H9 (cell line): Measurements from ENCODE around the gene TNXB. TPM values are rescaled to one million over a fixed set of nuclear protein-coding genes. Genes with fewer than 3 reads are reported as not detected.

Experiments
- DNase-seq: peaks from one replicate; pipeline ENCODE4 v3.0.0-alpha.2; 2017
- H2AFZ ChIP-seq: one replicate; pipeline ENCODE4 v1.6.1; 2013; ENCODE audit warnings: mild to moderate bottlenecking, low read length, control low read depth, moderate library complexity
- H2AK5ac ChIP-seq: 2 replicates; pipeline ENCODE4 v1.6.1; 2013; ENCODE audit warnings: low read length, control low read depth, mixed read lengths; ENCODE audit not compliant: insufficient read length
- H2BK120ac ChIP-seq: one replicate; pipeline ENCODE4 v1.6.1; 2013; ENCODE audit warnings: low read depth, mild to moderate bottlenecking, low read length, control low read depth, inconsistent platforms; ENCODE audit not compliant: poor library complexity, severe bottlenecking
- H2BK12ac ChIP-seq: 2 replicates; pipeline ENCODE4 v1.6.1; 2013; ENCODE audit warnings: low read length, control low read depth, mixed read lengths, low read depth; ENCODE audit not compliant: insufficient read length
- H2BK15ac ChIP-seq: 2 replicates; pipeline ENCODE4 v1.6.1; 2013; ENCODE audit warnings: low read depth, low read length, control low read depth
- H2BK20ac ChIP-seq: one replicate; pipeline ENCODE4 v1.6.1; 2013; ENCODE audit warnings: low read depth, mild to moderate bottlenecking, low read length, control low read depth, inconsistent platforms; ENCODE audit not compliant: poor library complexity, severe bottlenecking
- H2BK5ac ChIP-seq: 2 replicates; pipeline ENCODE4 v1.6.1; 2013; ENCODE audit warnings: low read length, control low read depth, mixed read lengths; ENCODE audit not compliant: insufficient read length
- H3K14ac ChIP-seq: 2 replicates; pipeline ENCODE4 v1.6.1; 2013; ENCODE audit warnings: low read length, control low read depth; ENCODE audit not compliant: insufficient read depth
- H3K18ac ChIP-seq: 2 replicates; pipeline ENCODE4 v1.6.1; 2013; ENCODE audit warnings: low read depth, mild to moderate bottlenecking, mixed read lengths, low read length, control low read depth; ENCODE audit not compliant: insufficient read length
- H3K23ac ChIP-seq: 2 replicates; pipeline ENCODE4 v1.6.1; 2013; ENCODE audit warnings: low read length, control low read depth, mixed read lengths, low read depth; ENCODE audit not compliant: insufficient read length
- H3K23me2 ChIP-seq: 2 replicates; pipeline ENCODE4 v1.6.1; 2013; ENCODE audit warnings: low read depth, mild to moderate bottlenecking, mixed read lengths, low read length, control low read depth; ENCODE audit not compliant: insufficient read length, poor library complexity, severe bottlenecking
- H3K27ac ChIP-seq: 2 replicates; pipeline ENCODE4 v1.5.1; 2013; ENCODE audit warnings: low read length, control low read depth, mixed read lengths, low read depth; ENCODE audit not compliant: insufficient read length
- H3K27me3 ChIP-seq: 2 replicates; pipeline ENCODE4 v1.6.1; 2013; ENCODE audit warnings: low read length, control low read depth, inconsistent platforms; ENCODE audit not compliant: insufficient read depth
- H3K4ac ChIP-seq: 2 replicates; pipeline ENCODE4 v1.6.1; 2013; ENCODE audit warnings: low read depth, mild to moderate bottlenecking, control low read depth, inconsistent platforms, low read length, moderate library complexity
- H3K4me1 ChIP-seq: 2 replicates; pipeline ENCODE4 v1.6.1; 2013; ENCODE audit warnings: low read length, control low read depth, inconsistent platforms; ENCODE audit not compliant: insufficient read depth
- H3K4me2 ChIP-seq: 2 replicates; pipeline ENCODE4 v1.6.1; 2013; ENCODE audit warnings: low read length, control low read depth, mixed read lengths; ENCODE audit not compliant: insufficient read length, insufficient read depth
- H3K56ac ChIP-seq: 2 replicates; pipeline ENCODE4 v1.6.1; 2013; ENCODE audit warnings: low read depth, mild to moderate bottlenecking, mixed read lengths, low read length, control low read depth; ENCODE audit not compliant: insufficient read length
- H3K79me1 ChIP-seq: 2 replicates; pipeline ENCODE4 v1.6.1; 2013; ENCODE audit warnings: low read depth, mild to moderate bottlenecking, moderate library complexity, low read length, control low read depth, inconsistent platforms; ENCODE audit not compliant: insufficient read depth, poor library complexity, severe bottlenecking
- H3K79me2 ChIP-seq: 2 replicates; pipeline ENCODE4 v1.6.1; 2013; ENCODE audit warnings: low read length, control low read depth, inconsistent platforms; ENCODE audit not compliant: insufficient read depth
- H3K9ac ChIP-seq: 2 replicates; pipeline ENCODE4 v1.6.1; 2013; ENCODE audit warnings: low read length, control low read depth, mixed read lengths; ENCODE audit not compliant: insufficient read length; ENCODE audit errors: extremely low read depth
- H3K9me3 ChIP-seq: one replicate; pipeline ENCODE4 v1.6.1; 2013; ENCODE audit warnings: low read depth, low read length, inconsistent platforms; ENCODE audit not compliant: control insufficient read depth
- H3T11ph ChIP-seq: one replicate; pipeline ENCODE4 v1.6.1; 2013; ENCODE audit warnings: mild to moderate bottlenecking, low read length, control low read depth, inconsistent platforms
- H4K20me1 ChIP-seq: one replicate; pipeline ENCODE4 v1.6.1; 2013; ENCODE audit not compliant: control insufficient read depth, insufficient read length, insufficient read depth
- H4K5ac ChIP-seq: 2 replicates; pipeline ENCODE4 v1.6.1; 2013; ENCODE audit warnings: low read depth, mild to moderate bottlenecking, mixed read lengths, low read length, control low read depth; ENCODE audit not compliant: insufficient read length
- H4K8ac ChIP-seq: replicated peaks from 2 replicates; pipeline ENCODE4 v1.6.1; 2013; ENCODE audit warnings: low read length, control low read depth, mixed read lengths, low read depth; ENCODE audit not compliant: insufficient read length
- H4K91ac ChIP-seq: 2 replicates; pipeline ENCODE4 v1.6.1; 2013; ENCODE audit warnings: low read depth, mild to moderate bottlenecking, moderate library complexity, mixed read lengths, low read length, control low read depth; ENCODE audit not compliant: insufficient read length
- H3K27ac Mint-ChIP-seq, 3 experiments: 2 replicates in 2 of 3; 3 replicates in 1 of 3; pipeline ENCODE4 v1.8.0; 2020 to 2021; ENCODE audit warnings: mixed read lengths in 3 of 3, mild to moderate bottlenecking in 1 of 3, moderate library complexity in 1 of 3
- H3K27me3 Mint-ChIP-seq: 2 replicates; pipeline ENCODE4 v1.8.0; 2021; ENCODE audit warnings: low read depth, mild to moderate bottlenecking, moderate library complexity, mixed read lengths
- H3K36me3 Mint-ChIP-seq, 3 experiments: 2 replicates in 2 of 3; 3 replicates in 1 of 3; pipeline ENCODE4 v1.8.0; 2020 to 2021; ENCODE audit warnings: low read depth in 3 of 3, mixed read lengths in 3 of 3; ENCODE audit not compliant: insufficient read depth in 1 of 3
- H3K4me1 Mint-ChIP-seq, 2 experiments: 2 replicates each; pipeline ENCODE4 v1.8.0; 2020; ENCODE audit warnings: mixed read lengths in 2 of 2
- H3K4me3 Mint-ChIP-seq, 2 experiments: 2 replicates in 1 of 2; 3 replicates in 1 of 2; pipeline ENCODE4 v1.8.0; 2020 to 2021; ENCODE audit warnings: mild to moderate bottlenecking in 2 of 2, mixed read lengths in 2 of 2, moderate library complexity in 1 of 2
- H3K9me3 Mint-ChIP-seq, 2 experiments: 2 replicates in 1 of 2; 3 replicates in 1 of 2; pipeline ENCODE4 v1.8.0; 2020; ENCODE audit warnings: mild to moderate bottlenecking in 2 of 2, mixed read lengths in 2 of 2, moderate library complexity in 1 of 2
- CTCF ChIP-seq: fragments of 200-600 bp; sonication (generic); conservative IDR thresholded peaks from 3 replicates; pipeline ENCODE4 v1.8.0; 2021; ENCODE audit warnings: antibody characterized with exemption, mild to moderate bottlenecking
- WGBS: extraction: QIAGEN DNeasy Blood & Tissue Kit; methylation state at CpG from one replicate; pipeline ENCODE4 v1.1.7; 2013; ENCODE audit warnings: missing lambda C conversion rate, low lambda C conversion rate, mixed read lengths; ENCODE audit not compliant: insufficient read length; ENCODE audit errors: extremely low coverage; 5-methylcytosine and 5-hydroxymethylcytosine counted together
- total RNA-seq: library from RNA; stranded (reverse); gene quantifications from 2 replicates; pipeline ENCODE4 v1.2.1, GENCODE V29; 2021

Gene TNXB
- total RNA-seq, 1 experiment from 2014 or later = 5.0 TPM

DNA sequence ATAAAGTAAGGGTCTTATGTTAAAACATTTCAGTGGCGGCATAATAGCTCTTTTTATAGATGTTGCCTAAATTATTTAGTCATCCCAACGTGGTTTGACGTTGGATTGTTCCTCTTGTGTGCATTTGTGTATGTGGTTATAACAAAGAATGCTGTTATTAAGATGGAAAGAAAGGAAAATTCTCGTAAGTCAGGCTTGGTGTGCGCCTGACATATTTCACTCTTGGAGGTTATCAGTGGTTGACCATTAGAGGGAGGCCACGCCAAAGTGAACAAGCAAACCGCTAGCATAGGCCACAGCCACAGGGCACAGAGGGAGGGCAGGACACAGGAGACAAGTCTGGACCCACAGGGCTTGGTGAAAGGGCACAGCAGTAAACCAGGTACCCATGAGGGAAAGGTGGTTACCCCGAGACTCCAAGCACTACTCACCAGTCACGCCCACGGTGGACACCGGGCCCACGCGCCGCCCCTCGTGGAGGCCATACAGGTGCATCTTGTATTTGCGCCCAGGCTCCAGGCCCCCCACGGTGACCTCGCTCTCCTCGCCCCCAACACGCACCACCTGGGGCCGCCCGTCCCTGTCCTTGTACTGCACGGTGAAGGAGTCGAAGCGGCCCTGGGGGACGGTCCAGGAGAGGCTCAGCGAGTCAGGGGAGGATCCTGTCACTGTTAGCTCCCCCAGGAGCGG, 48.0 kb downstream of the TNXB start:
- Mint-ChIP-seq H3K4me3 (no peak overlapping the region), H3K36me3 (no peaks in the 10 kb centered on the region; a peak in 1 of 7 replicates), H3K4me1 (peaks cover 0 to 4% of the 10 kb centered on the region in 2 experiments; a peak in 2 of 4 replicates), H3K27me3 (no peaks in the 10 kb centered on the region), H3K27ac (no peak overlapping the region; a peak in 1 of 7 replicates), H3K9me3 (no peaks in the 10 kb centered on the region)
- DNase-seq = no peak
- Histone ChIP-seq H2BK20ac (no peak overlapping the region), H3K18ac (no peak overlapping the region), H3T11ph (no peak overlapping the region), H3K79me1 (no peaks in the 10 kb centered on the region), H3K23ac (no peak overlapping the region), H3K9ac (no peak overlapping the region), H4K8ac (no peak overlapping the region), H2BK5ac (no peak overlapping the region), H2AFZ (no peak overlapping the region), H4K5ac (no peak overlapping the region), H2AK5ac (no peak overlapping the region), H3K4me1 (no peaks in the 10 kb centered on the region), H2BK15ac (no peak overlapping the region), H3K4me2 (no peak overlapping the region), H2BK12ac (no peak overlapping the region), H3K56ac (no peak overlapping the region), H3K79me2 (no peaks in the 10 kb centered on the region), H3K9me3 (no peaks in the 10 kb centered on the region), H3K23me2 (no peaks in the 10 kb centered on the region), H3K4ac (no peak overlapping the region), H3K27ac (no peak overlapping the region), H3K14ac (no peak overlapping the region), H2BK120ac (no peak overlapping the region), H3K27me3 (no peaks in the 10 kb centered on the region), H4K20me1 (no peaks in the 10 kb centered on the region), H4K91ac (no peak overlapping the region)
- TF ChIP-seq CTCF = no peak
- WGBS = no CpG with 5 or more reads among the region's 28 CpGs
